Brain microvascular endothelial cell (primary cell): Measurements from ENCODE around the gene PARD3.

Experiments used
- DNase-seq: peaks from one replicate; pipeline ENCODE4 v3.0.0-alpha.2; 2020
- H3K27ac ChIP-seq: fragments of 250-450 bp; sonication (Bioruptor Pico); 2 replicates; pipeline ENCODE4 v1.5.1; 2020; ENCODE audit warnings: mild to moderate bottlenecking, moderate library complexity
- H3K27me3 ChIP-seq: fragments of 250-450 bp; sonication (Bioruptor Pico); replicated peaks from 2 replicates; pipeline ENCODE4 v1.5.1; 2020; ENCODE audit warnings: mild to moderate bottlenecking
- H3K36me3 ChIP-seq: fragments of 250-450 bp; sonication (Bioruptor Pico); replicated peaks from 2 replicates; pipeline ENCODE4 v1.5.1; 2020; ENCODE audit warnings: mild to moderate bottlenecking
- H3K4me3 ChIP-seq: 2 replicates; pipeline ENCODE4 v1.5.1; 2011; ENCODE audit warnings: low read depth, mild to moderate bottlenecking, control low read depth, low read length, moderate library complexity
- in situ Hi-C: cut with HindIII; loops from 2 replicates; pipeline ENCODE4 v1.10.0; 2017; ENCODE audit warnings: low sequenced_read_pairs, low pct_ligation_motif_present
- TF ChIP-seq, protein P1 (sequence below): IDR thresholded peaks from 2 replicates; pipeline ENCODE4 v1.5.1; 2011; ENCODE audit warnings: low read depth, mild to moderate bottlenecking, moderate library complexity, low read length, control low read depth, inconsistent platforms; ENCODE audit errors: missing control alignments

PARD3 gene

DNA sequence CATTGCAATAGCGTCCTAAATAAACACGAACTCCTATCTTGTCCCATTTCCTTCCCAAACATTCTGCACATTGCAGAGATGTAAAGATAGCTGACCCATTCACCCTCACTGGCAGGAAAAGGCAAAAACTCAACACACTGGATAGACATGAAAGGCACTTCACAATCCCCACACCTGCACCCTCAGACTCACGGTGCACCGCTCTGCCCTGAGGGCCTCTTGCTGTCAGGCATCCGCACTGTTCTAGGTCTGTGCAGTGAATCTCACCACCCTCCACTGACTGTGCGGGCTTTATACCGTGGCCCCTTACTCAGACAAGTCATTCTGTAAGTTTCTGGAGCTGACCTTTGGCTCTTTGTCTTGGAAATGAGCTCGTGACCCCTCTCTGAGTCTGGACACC, 42.9 kb upstream of the PARD3 start:
- in situ Hi-C loops = no loop called here

DNA sequence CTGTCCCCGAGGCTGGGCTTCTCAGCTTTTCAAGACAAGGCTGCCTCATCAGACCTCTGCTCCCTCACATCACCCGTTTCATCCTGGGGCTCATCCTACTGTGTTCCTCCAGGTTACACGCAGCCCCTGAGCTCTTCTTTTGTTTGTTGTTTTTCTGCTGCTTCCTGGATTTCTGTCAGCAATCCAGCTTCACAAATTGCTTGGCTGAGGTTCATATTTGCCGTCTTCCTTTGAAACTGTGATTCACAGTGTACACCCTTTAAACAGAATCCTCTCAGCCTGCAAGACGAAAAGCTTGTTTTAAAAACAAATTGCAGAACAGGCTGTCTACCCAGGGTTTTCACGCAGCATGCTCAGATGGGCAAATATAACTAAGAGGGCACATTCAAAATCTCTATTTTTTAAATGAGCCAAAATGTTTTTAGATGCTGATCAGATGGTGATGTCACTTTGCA, 39.1 kb upstream of the PARD3 start:
- DNase-seq = peak; percentile 43
- TF ChIP-seq, protein P1, sequence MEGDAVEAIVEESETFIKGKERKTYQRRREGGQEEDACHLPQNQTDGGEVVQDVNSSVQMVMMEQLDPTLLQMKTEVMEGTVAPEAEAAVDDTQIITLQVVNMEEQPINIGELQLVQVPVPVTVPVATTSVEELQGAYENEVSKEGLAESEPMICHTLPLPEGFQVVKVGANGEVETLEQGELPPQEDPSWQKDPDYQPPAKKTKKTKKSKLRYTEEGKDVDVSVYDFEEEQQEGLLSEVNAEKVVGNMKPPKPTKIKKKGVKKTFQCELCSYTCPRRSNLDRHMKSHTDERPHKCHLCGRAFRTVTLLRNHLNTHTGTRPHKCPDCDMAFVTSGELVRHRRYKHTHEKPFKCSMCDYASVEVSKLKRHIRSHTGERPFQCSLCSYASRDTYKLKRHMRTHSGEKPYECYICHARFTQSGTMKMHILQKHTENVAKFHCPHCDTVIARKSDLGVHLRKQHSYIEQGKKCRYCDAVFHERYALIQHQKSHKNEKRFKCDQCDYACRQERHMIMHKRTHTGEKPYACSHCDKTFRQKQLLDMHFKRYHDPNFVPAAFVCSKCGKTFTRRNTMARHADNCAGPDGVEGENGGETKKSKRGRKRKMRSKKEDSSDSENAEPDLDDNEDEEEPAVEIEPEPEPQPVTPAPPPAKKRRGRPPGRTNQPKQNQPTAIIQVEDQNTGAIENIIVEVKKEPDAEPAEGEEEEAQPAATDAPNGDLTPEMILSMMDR = no peak
- Histone ChIP-seq H3K36me3 (no peaks in the 10 kb centered on the region), H3K27ac (no peak overlapping the region), H3K4me3 (no peak overlapping the region), H3K27me3 (no peaks in the 10 kb centered on the region)
- in situ Hi-C loops = no loop called here

More for the DNA sequence above, 42.9 kb upstream of the PARD3 start:
- Histone ChIP-seq H3K27ac (no peak overlapping the region), H3K4me3 (no peak overlapping the region), H3K36me3 (no peaks in the 10 kb centered on the region), H3K27me3 (no peaks in the 10 kb centered on the region)
- DNase-seq = no peak
- TF ChIP-seq, protein P1 = no peak

DNA sequence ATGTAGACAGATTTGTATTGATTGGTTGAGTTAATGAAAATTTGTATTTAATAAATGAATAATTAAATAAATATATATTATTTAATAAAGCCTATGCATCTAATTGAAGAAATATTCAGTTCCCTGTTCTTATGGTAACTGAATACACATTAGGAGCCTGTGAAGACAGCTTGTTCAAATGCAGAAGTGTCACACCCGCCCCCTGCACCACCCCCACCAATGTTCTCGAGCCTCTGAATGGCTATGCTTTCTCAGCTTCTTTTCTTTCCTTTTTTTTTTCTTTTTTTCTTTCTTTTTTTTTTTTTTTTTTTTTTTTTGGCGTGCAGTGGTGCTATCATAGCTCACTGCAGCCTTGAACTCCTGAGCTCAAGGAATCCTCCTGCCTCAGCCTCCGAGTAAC, 38.3 kb upstream of the PARD3 start:
- Histone ChIP-seq H3K27me3 (no peaks in the 10 kb centered on the region), H3K4me3 (no peak overlapping the region), H3K36me3 (no peaks in the 10 kb centered on the region), H3K27ac (no peak overlapping the region)
- in situ Hi-C loops = no loop called here
- DNase-seq = no peak
- TF ChIP-seq, protein P1 = no peak

DNA sequence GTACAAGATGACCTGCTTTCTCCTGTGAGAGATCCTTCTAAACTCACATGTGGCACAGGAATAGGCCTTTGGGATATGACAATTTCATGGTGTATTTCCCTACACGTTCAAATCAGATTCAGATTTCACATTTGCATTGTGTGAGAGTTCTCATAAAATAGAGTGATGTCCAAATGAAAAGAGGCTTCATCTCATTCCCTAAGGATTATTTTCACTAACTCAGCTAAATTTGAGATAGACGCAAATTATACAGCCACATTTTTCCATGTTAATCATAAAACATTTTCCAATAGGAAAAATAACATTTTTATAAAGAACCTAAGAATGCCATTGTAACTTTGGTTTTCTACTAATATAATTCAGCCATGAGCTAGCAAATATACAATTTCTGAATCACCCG, 35.5 kb upstream of the PARD3 start:
- in situ Hi-C loops = no loop called here
- no peak for DNase-seq
- TF ChIP-seq, protein P1 = no peak
- H3K27ac ChIP-seq = no peak overlapping the region
- no peak overlapping the region for H3K4me3 ChIP-seq
- no peaks in the 10 kb centered on the region for H3K36me3 ChIP-seq
- no peaks in the 10 kb centered on the region for H3K27me3 ChIP-seq

DNA sequence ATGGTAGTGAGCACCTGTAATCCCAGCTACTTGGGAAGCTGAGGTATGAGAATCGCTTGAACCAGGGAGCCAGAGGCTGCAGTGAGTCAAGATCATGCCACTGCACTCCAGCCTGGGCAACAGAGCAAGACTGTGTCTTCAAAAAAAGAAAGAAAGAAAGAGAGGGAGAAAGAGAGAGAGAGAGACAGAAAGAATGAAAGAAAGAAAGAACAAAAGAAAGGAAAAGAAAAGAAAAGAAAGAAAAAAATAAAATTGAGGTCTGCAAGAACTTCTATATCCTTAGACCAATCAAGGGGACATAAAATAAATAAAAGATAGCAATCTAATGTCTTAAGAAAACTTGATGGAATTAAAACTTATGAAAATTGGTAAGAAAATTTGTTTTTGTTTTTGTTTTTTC, 34.9 kb upstream of the PARD3 start:
- in situ Hi-C loops = no loop called here
- Histone ChIP-seq H3K4me3 (no peak overlapping the region), H3K27ac (no peak overlapping the region), H3K27me3 (no peaks in the 10 kb centered on the region), H3K36me3 (no peaks in the 10 kb centered on the region)
- TF ChIP-seq, protein P1 = no peak
- DNase-seq = no peak

DNA sequence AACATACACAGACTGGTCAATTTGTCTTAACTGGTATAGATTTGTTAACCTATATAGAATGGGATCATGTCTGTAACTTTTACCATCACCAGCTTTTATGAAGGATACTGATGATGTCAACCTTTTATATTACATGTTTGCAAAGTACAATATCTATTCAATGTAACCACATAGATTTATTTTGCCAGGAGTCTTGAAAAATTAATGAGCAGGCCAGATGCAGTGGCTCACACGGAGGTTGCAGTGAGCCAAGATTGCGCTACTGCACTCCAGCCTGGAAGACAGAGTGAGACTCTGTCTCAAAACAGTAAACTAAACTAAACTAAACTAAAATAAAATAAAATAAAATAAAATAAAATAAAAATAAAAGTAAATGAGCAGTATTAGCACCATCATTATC, 30.0 kb upstream of the PARD3 start:
- Histone ChIP-seq H3K36me3 (no peaks in the 10 kb centered on the region), H3K27me3 (no peaks in the 10 kb centered on the region), H3K27ac (no peak overlapping the region), H3K4me3 (no peak overlapping the region)
- TF ChIP-seq, protein P1 = no peak
- in situ Hi-C loops = no loop called here
- DNase-seq = no peak
